ENCODE data around the gene RYR2. TPM values are rescaled to one million over a fixed set of nuclear protein-coding genes. Genes with fewer than 3 reads are reported as not detected.

Gene RYR2
- polyA plus RNA-seq, 1 experiment: not detected

DNA sequence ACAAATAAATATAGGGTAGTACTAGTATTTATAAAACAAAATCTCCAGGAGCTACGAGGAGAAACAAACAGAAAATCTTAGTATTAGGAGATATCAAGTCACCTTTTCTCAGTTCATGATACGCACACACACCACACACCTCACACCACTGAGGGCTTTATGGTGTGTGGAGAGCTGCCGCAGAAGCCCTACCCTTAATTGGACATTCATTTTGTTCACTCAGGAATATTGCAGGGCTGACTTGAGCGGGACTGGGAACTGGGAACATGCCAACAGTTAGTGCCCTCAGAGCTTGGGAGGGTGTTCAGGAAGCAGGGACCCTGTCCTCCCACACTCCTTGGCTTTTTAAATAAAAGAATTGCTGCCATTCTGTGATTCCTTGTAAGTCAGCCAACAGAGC is 386.8 kb downstream of the RYR2 start:
- TF ChIP-seq, protein P1, sequence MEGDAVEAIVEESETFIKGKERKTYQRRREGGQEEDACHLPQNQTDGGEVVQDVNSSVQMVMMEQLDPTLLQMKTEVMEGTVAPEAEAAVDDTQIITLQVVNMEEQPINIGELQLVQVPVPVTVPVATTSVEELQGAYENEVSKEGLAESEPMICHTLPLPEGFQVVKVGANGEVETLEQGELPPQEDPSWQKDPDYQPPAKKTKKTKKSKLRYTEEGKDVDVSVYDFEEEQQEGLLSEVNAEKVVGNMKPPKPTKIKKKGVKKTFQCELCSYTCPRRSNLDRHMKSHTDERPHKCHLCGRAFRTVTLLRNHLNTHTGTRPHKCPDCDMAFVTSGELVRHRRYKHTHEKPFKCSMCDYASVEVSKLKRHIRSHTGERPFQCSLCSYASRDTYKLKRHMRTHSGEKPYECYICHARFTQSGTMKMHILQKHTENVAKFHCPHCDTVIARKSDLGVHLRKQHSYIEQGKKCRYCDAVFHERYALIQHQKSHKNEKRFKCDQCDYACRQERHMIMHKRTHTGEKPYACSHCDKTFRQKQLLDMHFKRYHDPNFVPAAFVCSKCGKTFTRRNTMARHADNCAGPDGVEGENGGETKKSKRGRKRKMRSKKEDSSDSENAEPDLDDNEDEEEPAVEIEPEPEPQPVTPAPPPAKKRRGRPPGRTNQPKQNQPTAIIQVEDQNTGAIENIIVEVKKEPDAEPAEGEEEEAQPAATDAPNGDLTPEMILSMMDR (IDR thresholded peaks at IDR 0.05; ENCODE audit: insufficient read depth, low read depth, low read length): no peak
- CTCF ChIA-PET: interaction anchor here (0.7 kb wide), 1 partner anchor 42 kb away, joined by 4 read pairs; no protein-coding TSS in a partner anchor
- DNase-seq (ENCODE audit: low read depth): no peak
- POLR2A ChIA-PET: no interaction called here
- no peaks in the 10 kb centered on the region for H3K27me3 ChIP-seq (ENCODE audit: control insufficient read depth, insufficient read depth, low read length)
- H3K36me3 ChIP-seq (ENCODE audit: control insufficient read depth, insufficient read depth, low read length): no peaks in the 10 kb centered on the region
- no peak overlapping the region for H3K4me3 ChIP-seq (ENCODE audit: low read depth, low read length)

DNA sequence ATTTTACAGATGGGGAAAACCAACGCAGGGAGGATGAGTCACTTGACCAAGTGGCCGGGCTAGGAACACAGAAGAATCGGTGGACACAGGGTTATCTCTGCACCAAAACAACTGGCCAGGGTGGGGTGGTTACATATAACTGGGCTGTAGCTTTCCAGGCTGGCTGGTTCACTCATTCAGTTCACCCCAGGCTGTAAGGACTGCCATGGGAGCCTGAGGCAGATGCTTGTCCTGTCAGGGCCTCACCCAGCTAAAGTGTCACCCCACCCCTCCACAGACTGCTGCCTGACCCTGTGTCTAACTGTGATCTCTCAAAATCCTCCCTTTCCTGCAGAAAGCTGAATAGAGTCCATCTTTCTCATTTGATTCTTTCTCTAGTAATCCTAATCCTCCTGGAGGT is 387.3 kb downstream of the RYR2 start:
- DNase-seq (ENCODE audit: low read depth): no peak
- Histone ChIP-seq H3K27me3 (ENCODE audit: control insufficient read depth, insufficient read depth, low read length) (no peaks in the 10 kb centered on the region), H3K36me3 (ENCODE audit: control insufficient read depth, insufficient read depth, low read length) (no peaks in the 10 kb centered on the region), H3K4me3 (ENCODE audit: low read depth, low read length) (no peak overlapping the region)
- ChIA-PET CTCF (interaction anchor here (0.7 kb wide), 1 partner anchor 42 kb away, joined by 4 read pairs; no protein-coding TSS in a partner anchor), POLR2A (no interaction called here)
- TF ChIP-seq, protein P1 (IDR thresholded peaks at IDR 0.05; ENCODE audit: insufficient read depth, low read depth, low read length): no peak

DNA sequence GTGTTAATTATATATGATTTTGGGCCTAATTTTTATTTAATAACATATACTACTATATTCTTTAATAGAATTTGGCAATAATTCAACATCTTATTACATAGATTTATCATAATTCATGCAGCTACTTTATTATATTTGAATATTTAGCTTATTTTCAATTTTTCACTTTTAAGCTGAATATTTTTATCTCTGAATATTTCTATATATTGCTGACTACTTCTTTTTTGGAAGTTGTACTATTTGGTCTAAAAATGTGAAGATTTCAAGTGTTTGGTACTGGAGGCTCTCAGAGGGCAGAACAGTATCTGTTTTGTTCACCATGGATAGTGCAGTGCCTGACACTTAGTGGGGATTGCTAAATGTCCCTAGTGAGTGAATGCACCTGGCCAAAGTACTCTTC is 389.5 kb downstream of the RYR2 start:
- H3K27me3 ChIP-seq (ENCODE audit: control insufficient read depth, insufficient read depth, low read length): no peaks in the 10 kb centered on the region
- POLR2A ChIA-PET: no interaction called here
- CTCF ChIA-PET: no interaction called here
- H3K36me3 ChIP-seq (ENCODE audit: control insufficient read depth, insufficient read depth, low read length): no peaks in the 10 kb centered on the region
- no peak for DNase-seq (ENCODE audit: low read depth)
- no peak overlapping the region for H3K4me3 ChIP-seq (ENCODE audit: low read depth, low read length)
- TF ChIP-seq, protein P1 (IDR thresholded peaks at IDR 0.05; ENCODE audit: insufficient read depth, low read depth, low read length): no peak

DNA sequence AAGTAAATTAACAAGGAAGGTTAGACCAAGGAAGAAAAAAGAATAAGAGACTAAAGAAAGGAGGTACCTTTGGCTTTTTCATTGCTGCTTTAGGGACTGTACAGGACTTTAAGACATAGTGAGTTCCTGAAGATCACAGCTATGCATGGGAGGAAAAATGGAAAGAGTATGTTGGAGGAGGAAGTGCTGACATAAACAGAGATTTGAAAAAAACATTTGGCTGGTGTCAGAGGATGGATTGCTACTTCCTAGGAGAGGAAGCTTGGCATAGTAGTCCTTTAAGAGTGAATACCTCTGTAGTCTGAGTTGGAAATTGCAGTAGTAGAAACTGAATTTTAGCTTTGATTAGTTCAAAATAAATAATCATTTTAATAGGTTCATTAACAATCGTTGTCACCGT is 398.4 kb downstream of the RYR2 start:
- DNase-seq (ENCODE audit: low read depth): no peak
- H3K36me3 ChIP-seq (ENCODE audit: control insufficient read depth, insufficient read depth, low read length): no peaks in the 10 kb centered on the region
- CTCF ChIA-PET: no interaction called here
- POLR2A ChIA-PET: no interaction called here
- H3K27me3 ChIP-seq (ENCODE audit: control insufficient read depth, insufficient read depth, low read length): no peaks in the 10 kb centered on the region
- no peak overlapping the region for H3K4me3 ChIP-seq (ENCODE audit: low read depth, low read length)
- TF ChIP-seq, protein P1 (IDR thresholded peaks at IDR 0.05; ENCODE audit: insufficient read depth, low read depth, low read length): no peak

DNA sequence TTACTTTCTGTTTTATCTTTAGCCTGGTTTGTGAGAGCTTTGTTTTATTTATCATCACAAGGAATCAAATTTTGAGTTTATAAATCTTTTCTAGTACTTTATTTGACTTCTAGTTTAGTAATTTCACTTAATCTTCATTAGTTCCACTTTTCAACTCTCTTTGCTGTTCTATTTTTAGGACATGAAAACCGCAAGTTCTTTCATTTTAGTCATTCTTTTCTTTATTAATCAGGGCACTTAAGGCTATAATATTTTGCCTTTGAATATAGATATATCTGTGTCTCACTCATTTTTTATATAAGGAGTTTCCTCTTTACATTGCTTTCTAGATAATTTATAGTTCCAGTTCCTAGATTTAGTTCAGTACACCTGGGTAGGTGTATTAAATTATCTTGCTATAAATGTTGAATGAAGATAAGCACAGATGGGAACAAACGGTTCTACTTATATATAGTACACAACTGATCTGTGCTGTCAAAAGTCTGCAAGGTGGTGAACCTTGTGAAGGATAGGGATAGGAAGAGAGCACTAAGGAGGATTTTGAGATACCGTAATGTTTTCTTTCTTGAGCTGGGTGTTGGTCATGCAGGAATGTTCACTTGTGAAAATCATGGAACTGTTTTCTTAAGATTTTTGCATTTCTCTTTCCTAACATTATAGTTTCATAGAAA is 402.3 kb downstream of the RYR2 start:
- CTCF ChIA-PET: no interaction called here
- no peaks in the 10 kb centered on the region for H3K36me3 ChIP-seq (ENCODE audit: control insufficient read depth, insufficient read depth, low read length)
- TF ChIP-seq, protein P1 (IDR thresholded peaks at IDR 0.05; ENCODE audit: insufficient read depth, low read depth, low read length): no peak
- no peak overlapping the region for H3K4me3 ChIP-seq (ENCODE audit: low read depth, low read length)
- no peaks in the 10 kb centered on the region for H3K27me3 ChIP-seq (ENCODE audit: control insufficient read depth, insufficient read depth, low read length)
- no peak for DNase-seq (ENCODE audit: low read depth)
- POLR2A ChIA-PET: no interaction called here

Measured in BJ (cell line).